Activated CD8-positive, alpha-beta memory T cell treated with anti-CD3 and anti-CD28 coated beads, Interleukin-2, amount 50 U/mL, for 1 hour (primary cell): ENCODE data around the gene TNFAIP3.
"Not testable (repeated sequence)": the region's sequence is repeated elsewhere in the genome, so short reads cannot be mapped to it uniquely, and the experiment has no call there.

Experiments used
- DNase-seq: peaks from one replicate; pipeline ENCODE4 v3.0.0-alpha.2; 2020; ENCODE audit errors: extremely low read depth

The TNFAIP3 gene

DNA sequence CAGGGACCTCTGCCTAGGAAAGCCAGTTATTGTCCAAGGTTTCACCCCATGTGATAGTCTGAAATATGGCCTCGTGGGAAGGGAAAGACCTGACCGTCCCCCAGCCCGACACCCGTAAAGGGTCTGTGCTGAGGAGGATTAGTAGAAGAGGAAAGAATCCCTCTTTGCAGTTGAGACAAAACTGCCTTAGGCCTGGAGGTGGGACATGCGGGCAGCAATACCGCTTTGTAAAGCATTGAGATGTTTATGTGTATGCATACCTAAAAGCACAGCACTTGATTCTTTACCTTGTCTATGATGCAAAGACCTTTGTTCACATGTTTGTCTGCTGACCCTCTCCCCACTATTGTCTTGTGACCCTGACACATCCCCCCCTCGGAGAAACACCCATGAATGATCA, 22.3 kb upstream of the TNFAIP3 start:
- DNase-seq, result not testable (repeated sequence)

DNA sequence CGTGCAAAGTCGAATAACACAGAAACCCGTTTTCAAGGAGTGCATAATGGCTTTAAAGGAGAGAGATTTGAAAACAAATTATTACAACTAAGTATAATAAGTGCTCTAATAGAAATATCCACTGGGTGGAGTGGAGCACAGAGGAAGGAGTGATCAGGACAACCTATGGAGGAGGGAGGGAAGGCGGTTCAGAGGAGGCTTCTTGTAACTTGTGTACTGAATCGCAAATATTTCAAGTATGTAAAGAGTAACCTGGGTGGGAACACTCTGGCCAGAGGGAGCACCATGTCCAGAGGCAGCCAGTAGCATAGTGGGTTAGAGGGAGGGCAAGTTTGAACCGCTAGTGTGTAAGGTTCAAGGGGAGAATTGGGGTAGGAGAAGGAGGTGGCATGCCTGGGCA, 21.6 kb upstream of the TNFAIP3 start:
- no peak for DNase-seq

DNA sequence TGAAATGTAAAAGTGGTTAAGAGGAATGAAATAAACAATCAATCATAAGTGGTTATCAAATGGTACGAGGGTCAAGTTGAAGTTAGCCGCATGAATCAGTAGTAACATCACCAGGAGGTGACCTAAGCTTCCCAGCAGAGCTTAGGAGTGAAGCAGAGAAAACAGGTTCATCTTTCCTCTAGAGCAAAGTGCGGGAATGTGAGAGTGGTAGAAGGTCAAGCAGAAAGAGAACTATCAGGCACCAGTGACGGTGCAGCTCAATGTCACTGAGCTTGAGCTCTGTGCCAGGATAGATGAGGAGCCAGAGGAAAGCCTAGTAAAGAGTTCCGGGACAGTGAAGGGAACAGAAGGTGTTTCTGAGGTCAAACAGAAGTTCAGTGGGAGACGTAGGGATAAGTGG, 20.8 kb upstream of the TNFAIP3 start:
- no peak for DNase-seq

DNA sequence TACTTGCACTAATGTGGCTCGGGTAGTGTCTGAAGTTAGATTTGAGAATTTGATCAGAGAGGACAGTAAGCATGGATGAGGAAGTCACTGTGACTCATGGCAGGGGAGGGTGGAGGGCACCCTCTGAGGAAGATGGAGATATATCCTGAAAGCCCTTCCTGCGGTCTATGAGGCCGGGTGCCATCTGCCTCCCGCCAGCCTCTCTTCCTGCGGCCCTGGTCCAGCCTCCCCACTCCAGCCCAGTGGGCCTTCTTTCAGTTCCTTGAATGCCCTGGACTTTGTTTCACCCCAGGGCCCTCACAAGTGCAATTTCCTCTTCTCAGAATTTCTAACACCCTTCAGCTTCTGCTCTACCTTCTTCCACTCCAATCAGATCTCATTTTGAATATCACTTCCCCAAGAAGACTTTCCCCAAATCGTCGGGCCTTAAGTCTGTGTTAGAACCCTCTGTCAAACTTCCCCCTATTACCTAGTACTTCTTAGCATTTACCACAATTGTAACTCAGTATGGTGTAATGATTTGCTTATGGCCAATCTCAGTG, 20.2 kb upstream of the TNFAIP3 start:
- DNase-seq, result no peak

DNA sequence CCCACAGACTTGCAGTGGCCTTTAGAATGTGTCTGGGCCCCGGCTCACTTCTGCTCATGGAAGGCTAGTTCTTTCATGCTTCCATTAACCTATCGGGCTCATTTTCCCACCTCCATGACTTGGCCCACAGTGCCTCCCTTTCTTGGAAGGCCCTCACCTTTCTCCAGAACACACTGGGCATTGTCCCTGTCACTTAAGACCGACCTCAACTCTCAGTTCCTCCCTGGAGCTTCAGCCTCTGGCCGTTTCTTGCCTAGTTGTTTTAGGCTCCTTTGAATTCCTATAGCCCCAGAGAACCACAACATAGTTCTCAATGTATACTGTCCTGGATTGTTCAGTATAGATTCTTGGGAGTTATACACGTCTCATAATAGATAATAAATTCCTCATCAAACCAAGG, 19.3 kb upstream of the TNFAIP3 start:
- no peak for DNase-seq

- DNase-seq, result no peak
These were observed 18.4 kb upstream of the TNFAIP3 start for GRCh38 chr6:137848672-137849071.

- no peak for DNase-seq
These were observed 17.7 kb upstream of the TNFAIP3 start for GRCh38 chr6:137849181-137849980.

- DNase-seq, result no peak
These were observed 16.9 kb upstream of the TNFAIP3 start for GRCh38 chr6:137849981-137850714.

- DNase-seq, result no peak
These were observed 16.1 kb upstream of the TNFAIP3 start for GRCh38 chr6:137850816-137851602.

DNA sequence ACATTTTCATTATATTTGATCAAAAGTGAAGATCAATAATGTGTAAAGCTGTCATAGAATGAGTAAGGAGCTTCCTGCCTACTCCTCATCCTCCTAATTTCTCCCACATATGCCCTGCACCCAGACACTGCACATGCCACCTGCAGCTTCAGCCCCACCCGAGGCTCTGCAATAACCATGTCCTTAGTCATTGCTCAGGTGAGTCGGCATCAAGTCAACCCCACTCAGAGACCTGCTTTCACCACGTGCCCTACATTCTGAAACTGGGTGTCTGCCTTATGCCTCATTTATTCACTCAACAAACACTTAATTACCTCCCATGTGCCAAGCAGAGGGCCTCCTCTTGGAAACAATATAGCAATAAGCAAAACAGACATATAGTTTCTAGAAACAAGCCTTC, 15.4 kb upstream of the TNFAIP3 start:
- DNase-seq, result no peak

GRCh38 chr6:137852346-137852745, 14.7 kb upstream of the TNFAIP3 start:
- no peak for DNase-seq

- no peak for DNase-seq
These were observed 14.2 kb upstream of the TNFAIP3 start for GRCh38 chr6:137852811-137853210.

- no peak for DNase-seq
These were observed 13.4 kb upstream of the TNFAIP3 start for GRCh38 chr6:137853569-137854213.

DNA sequence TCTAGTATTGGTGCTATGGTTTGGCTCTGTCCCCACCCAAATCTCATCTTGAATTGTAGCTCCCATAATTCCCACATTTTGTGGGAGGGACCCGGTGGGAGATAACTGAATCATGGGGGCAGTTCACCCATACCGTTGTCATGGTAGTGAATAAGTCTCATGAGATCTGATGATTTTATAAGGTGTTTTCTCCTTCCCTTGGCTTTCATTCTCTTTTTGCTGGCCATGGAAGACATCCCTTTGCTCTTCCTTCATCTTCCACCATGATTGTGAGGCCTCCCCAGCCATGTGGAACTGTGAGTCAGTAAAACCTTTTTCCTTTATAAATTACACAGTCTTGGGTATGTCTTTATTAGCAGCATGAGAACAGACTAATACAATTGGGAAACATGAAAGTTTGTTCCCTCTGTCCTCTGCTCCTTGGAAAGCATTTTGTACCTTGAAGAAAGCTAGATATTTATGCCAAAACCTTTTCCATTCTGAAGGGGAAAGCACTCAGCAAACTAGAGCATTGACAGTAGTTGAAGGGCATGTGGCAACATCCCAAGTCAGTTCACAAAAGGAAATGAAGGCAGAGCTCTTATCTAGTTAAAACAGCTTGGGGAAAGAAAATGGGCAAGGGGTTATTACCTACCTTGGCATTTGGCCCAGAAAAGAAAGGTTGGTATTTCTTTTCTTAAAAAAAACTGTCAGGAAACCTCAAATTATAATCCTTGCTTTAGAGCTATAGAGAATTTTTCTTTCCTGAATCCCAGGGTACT, 10.7 kb upstream of the TNFAIP3 start:
- DNase-seq, result no peak

- no peak for DNase-seq
These were observed 8.0 kb upstream of the TNFAIP3 start for GRCh38 chr6:137859025-137859424.

- no peak for DNase-seq
These were observed 6.6 kb upstream of the TNFAIP3 start for GRCh38 chr6:137860394-137861005.

- no peak for DNase-seq
These were observed 5.3 kb upstream of the TNFAIP3 start for GRCh38 chr6:137861550-137862337.

- DNase-seq, result no peak
These were observed 4.5 kb upstream of the TNFAIP3 start for GRCh38 chr6:137862419-137863090.
